Progenitor cell of endocrine pancreas (in vitro differentiated cells): ENCODE results near the gene RIPOR2. TPM values are rescaled to one million over a fixed set of nuclear protein-coding genes. Genes with fewer than 3 reads are reported as not detected.

Experiments used
- DNase-seq: peaks from one replicate; pipeline ENCODE4 v3.0.0; 2021; ENCODE audit warnings: low spot score; ENCODE audit not compliant: unreplicated experiment
- H3K27ac Mint-ChIP-seq: 2 replicates; pipeline ENCODE4 v1.8.0; 2021; ENCODE audit warnings: mild to moderate bottlenecking, moderate library complexity, mixed read lengths
- H3K27me3 Mint-ChIP-seq: 2 replicates; pipeline ENCODE4 v1.8.0; 2021; ENCODE audit warnings: mixed read lengths
- H3K36me3 Mint-ChIP-seq: 2 replicates; pipeline ENCODE4 v1.8.0; 2022; ENCODE audit warnings: mixed read lengths; ENCODE audit not compliant: insufficient read depth
- H3K4me1 Mint-ChIP-seq: 2 replicates; pipeline ENCODE4 v1.8.0; 2021; ENCODE audit warnings: low read depth, mixed read lengths
- H3K4me3 Mint-ChIP-seq: 2 replicates; pipeline ENCODE4 v1.8.0; 2021; ENCODE audit warnings: low read depth, mild to moderate bottlenecking, moderate library complexity, mixed read lengths
- H3K9me3 Mint-ChIP-seq: 2 replicates; pipeline ENCODE4 v1.8.0; 2021; ENCODE audit warnings: low read depth, mixed read lengths
- total RNA-seq: library from RNA; stranded (reverse); gene quantifications from 2 replicates; pipeline ENCODE4 v1.2.1, GENCODE V29; 2021
- TF ChIP-seq, protein P1 (sequence below): fragments of 200-600 bp; sonication (generic); IDR thresholded peaks from one replicate; pipeline ENCODE4 v1.5.0; 2021; ENCODE audit warnings: antibody characterized with exemption, mild to moderate bottlenecking; ENCODE audit not compliant: unreplicated experiment

RIPOR2 gene
- total RNA-seq, 1 donor from 2014 or later = 2.2 TPM

DNA sequence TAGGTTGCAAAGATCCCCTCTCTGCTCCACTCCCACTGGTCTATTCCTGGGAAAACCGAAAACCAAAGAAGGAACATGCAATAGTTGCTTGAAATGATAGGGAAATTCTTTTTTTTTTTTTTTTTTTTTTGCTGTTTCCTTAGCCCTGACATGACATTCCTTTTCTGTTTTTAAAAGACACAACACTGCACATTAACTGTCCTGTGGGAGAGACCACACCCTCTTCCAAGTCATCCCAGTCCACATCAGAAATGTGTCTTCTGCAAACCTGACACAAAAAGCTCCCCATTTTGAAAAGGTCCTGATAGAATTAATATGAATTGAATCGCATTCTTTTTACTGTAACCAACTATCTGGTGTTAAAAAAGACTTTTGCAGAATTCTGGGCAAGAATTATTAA is 43.4 kb upstream of the RIPOR2 start:
- Mint-ChIP-seq H3K9me3 (no peaks in the 10 kb centered on the region), H3K36me3 (no peaks in the 10 kb centered on the region), H3K27me3 (no peaks in the 10 kb centered on the region), H3K27ac (no peak overlapping the region), H3K4me1 (peaks cover 20% of the 10 kb centered on the region), H3K4me3 (no peak overlapping the region)
- DNase-seq = no peak
- TF ChIP-seq, protein P1, sequence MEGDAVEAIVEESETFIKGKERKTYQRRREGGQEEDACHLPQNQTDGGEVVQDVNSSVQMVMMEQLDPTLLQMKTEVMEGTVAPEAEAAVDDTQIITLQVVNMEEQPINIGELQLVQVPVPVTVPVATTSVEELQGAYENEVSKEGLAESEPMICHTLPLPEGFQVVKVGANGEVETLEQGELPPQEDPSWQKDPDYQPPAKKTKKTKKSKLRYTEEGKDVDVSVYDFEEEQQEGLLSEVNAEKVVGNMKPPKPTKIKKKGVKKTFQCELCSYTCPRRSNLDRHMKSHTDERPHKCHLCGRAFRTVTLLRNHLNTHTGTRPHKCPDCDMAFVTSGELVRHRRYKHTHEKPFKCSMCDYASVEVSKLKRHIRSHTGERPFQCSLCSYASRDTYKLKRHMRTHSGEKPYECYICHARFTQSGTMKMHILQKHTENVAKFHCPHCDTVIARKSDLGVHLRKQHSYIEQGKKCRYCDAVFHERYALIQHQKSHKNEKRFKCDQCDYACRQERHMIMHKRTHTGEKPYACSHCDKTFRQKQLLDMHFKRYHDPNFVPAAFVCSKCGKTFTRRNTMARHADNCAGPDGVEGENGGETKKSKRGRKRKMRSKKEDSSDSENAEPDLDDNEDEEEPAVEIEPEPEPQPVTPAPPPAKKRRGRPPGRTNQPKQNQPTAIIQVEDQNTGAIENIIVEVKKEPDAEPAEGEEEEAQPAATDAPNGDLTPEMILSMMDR = no peak

DNA sequence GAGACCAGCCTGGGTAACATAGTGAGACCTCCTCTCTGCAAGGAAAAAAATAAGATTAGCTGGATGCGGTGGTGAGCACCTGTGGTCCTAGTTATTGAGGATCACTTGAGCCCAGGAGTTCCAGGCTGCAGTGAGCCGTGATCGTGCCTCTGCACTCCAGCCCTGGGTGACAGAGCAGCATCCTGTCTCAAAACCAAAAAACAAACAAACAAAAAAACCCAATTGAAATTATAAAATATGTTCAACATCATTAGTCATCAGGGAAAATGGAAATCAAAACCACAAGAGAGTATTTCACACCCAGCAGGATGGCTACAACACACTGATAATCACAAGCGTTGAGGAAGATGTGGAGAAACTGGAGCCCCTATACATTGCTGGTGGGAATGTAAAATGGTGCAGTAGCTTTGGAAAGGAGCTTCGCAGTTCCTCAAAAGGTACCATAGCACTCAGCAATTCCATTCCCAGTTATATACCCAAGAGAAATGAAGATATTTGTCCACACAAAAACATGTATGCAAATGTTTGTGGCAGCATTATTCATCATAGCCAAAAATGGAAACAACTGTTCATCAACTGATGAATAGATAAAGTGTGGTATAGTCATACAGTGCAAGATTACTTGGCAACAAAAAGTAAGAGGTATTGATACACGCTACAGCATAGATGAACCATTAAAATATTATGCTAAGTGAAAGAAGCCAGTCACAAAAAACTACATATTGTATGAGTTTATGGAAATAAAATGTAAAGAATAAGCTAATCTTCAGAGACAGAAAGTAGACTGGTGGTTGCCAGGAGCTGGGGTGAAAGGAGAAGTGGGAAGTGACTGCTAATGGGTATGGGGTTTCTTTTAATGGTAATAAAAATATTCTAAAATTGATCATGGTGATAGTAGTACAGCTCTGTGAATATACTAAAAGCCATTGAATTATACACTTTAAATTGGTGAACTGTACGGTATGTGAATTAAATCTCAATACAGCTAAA is 38.7 kb upstream of the RIPOR2 start:
- peaks cover 2% of the 10 kb centered on the region for H3K4me1 Mint-ChIP-seq
- no peaks in the 10 kb centered on the region for H3K9me3 Mint-ChIP-seq
- H3K4me3 Mint-ChIP-seq = no peak overlapping the region
- TF ChIP-seq, protein P1 = no peak
- H3K27me3 Mint-ChIP-seq = no peaks in the 10 kb centered on the region
- no peaks in the 10 kb centered on the region for H3K36me3 Mint-ChIP-seq
- no peak for DNase-seq
- no peak overlapping the region for H3K27ac Mint-ChIP-seq

DNA sequence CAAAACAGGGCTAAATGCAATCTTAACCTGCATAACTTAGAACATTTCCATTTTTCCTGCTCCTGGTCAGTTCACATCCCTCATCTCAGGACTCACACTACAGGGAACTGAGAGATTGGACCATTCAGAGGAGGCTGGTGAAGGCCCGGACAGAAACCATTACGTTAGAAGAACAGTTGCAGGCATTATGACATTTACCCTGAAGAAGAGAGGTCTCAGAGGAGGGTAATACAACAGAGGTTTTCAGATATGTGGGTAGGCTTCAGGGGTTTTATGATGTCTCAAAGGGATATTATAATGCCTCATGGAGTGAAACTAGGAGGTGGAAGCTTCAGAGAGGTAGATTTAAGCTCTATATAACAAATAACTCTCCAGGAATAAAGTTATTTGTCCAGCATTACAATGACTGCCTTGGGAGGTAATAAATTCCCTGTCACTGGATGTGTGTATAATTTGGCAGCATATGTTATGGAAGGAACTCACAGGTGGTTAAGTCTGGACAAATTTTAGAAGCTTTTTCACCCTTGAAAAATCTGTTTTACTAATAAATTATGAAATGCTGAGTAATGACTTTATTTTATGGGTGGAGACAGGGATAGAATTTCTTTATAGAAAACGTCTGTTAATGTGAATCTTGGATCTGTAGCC is 36.7 kb upstream of the RIPOR2 start:
- Mint-ChIP-seq H3K4me1 (peaks cover 2% of the 10 kb centered on the region), H3K27me3 (no peaks in the 10 kb centered on the region), H3K27ac (no peak overlapping the region), H3K4me3 (no peak overlapping the region), H3K36me3 (no peaks in the 10 kb centered on the region), H3K9me3 (no peaks in the 10 kb centered on the region)
- TF ChIP-seq, protein P1 = no peak
- no peak for DNase-seq

DNA sequence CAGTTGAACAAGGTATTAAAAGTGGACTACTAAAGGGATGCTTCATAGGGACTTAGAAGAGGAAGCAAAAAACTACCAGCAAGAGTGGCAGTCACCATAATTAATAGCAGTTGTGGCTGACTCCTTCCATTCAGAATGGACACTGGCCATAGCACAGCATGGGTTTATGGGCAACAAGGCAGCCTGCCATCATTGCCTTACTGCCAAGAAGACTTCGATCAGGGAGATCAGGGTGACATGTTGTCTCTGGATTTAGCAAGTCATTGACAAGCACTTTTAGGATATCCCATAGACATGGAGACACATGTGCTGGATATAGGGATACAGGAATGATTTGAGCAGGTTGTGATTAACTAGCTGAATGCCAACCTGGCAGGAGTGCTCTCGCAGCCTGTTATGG is 35.3 kb upstream of the RIPOR2 start:
- DNase-seq = no peak
- Mint-ChIP-seq H3K4me1 (peaks cover 2% of the 10 kb centered on the region), H3K36me3 (no peaks in the 10 kb centered on the region), H3K27ac (no peak overlapping the region), H3K27me3 (no peaks in the 10 kb centered on the region), H3K4me3 (no peak overlapping the region), H3K9me3 (no peaks in the 10 kb centered on the region)
- TF ChIP-seq, protein P1 = no peak

DNA sequence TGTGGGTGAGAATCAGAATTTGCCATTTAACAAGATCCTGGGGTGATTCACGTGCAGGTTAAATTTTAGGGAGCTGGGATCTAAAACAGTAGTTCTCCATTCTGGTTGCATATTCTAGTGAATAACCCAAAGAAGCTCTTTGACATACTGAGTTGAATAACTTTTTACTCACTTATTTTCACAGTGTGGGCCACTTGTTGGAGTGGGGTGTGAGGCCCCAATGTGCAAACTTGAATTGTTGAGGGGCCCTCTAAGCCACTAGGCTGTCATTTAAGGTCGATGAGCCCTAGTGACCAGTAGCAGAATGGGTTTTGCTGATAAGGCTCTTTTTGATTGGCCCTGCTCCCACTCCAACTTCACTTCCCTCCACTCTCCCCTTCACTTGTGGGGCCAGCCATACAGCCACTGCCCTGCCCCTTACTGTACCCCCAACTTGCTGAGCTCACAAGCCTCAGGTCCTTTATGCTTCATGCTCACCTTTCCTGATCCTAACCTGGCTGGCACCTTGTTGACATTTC is 33.6 kb upstream of the RIPOR2 start:
- peaks cover 2% of the 10 kb centered on the region for H3K4me1 Mint-ChIP-seq
- H3K27me3 Mint-ChIP-seq = no peaks in the 10 kb centered on the region
- TF ChIP-seq, protein P1 = no peak
- no peaks in the 10 kb centered on the region for H3K36me3 Mint-ChIP-seq
- H3K27ac Mint-ChIP-seq = no peak overlapping the region
- H3K9me3 Mint-ChIP-seq = no peaks in the 10 kb centered on the region
- H3K4me3 Mint-ChIP-seq = no peak overlapping the region
- DNase-seq = no peak
